ENCODE data around the gene NINL. TPM values are rescaled to one million over a fixed set of nuclear protein-coding genes. Genes with fewer than 3 reads are reported as not detected.

Gene NINL
- total RNA-seq, 4 donors from 2014 or later, result 4.0 to 16.5 (median 7.9) TPM

DNA sequence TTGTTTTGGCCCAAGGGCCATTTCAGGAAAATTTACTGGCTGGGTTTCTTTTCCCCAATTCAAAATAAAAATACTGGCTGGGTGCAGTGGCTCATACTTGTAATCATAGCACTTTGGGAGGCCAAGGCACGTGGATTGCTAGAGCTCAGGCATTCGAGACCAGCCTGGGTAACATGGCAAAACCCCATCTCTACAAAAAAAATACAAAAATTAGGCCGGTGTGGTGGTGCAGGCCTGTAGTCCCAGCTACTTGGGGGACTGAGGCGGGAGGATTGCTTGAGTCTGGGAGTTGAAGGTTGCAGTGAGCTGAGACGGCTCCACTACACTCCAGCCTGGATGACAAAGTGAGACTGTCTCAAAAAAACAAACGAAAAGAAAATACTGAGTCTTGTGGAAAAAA is 60.0 kb downstream of the NINL start:
- TF ChIP-seq, protein P1, sequence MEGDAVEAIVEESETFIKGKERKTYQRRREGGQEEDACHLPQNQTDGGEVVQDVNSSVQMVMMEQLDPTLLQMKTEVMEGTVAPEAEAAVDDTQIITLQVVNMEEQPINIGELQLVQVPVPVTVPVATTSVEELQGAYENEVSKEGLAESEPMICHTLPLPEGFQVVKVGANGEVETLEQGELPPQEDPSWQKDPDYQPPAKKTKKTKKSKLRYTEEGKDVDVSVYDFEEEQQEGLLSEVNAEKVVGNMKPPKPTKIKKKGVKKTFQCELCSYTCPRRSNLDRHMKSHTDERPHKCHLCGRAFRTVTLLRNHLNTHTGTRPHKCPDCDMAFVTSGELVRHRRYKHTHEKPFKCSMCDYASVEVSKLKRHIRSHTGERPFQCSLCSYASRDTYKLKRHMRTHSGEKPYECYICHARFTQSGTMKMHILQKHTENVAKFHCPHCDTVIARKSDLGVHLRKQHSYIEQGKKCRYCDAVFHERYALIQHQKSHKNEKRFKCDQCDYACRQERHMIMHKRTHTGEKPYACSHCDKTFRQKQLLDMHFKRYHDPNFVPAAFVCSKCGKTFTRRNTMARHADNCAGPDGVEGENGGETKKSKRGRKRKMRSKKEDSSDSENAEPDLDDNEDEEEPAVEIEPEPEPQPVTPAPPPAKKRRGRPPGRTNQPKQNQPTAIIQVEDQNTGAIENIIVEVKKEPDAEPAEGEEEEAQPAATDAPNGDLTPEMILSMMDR (IDR thresholded peaks at IDR 0.05), result no peak
- Histone ChIP-seq H3K27ac (no peak overlapping the region), H3K36me3 (no peaks in the 10 kb centered on the region), H3K27me3 (no peaks in the 10 kb centered on the region), H3K9me3 (no peaks in the 10 kb centered on the region), H3K4me1 (no peaks in the 10 kb centered on the region), H3K4me3 (no peak overlapping the region)
- no peak for DNase-seq

DNA sequence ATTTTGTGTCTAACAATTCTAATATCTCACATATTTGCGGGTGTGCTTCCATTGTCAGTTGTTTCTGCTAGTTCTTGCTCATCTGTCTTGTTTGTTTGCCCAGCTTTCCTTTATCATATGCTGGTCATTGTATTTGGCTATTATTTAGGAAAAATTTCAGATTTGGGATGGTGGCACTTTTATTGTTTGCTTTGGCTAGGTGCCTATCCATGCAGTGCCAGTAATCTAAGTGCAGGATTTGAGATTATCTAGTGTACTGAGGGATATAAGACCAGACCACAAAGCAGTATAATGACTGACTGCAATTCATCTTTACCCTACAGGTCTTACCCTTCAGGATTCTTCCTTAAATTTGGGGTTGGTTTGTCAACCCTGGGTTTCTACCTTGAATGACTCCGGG is 63.9 kb downstream of the NINL start:
- H3K27me3 ChIP-seq, result no peaks in the 10 kb centered on the region
- no peak for DNase-seq

DNA sequence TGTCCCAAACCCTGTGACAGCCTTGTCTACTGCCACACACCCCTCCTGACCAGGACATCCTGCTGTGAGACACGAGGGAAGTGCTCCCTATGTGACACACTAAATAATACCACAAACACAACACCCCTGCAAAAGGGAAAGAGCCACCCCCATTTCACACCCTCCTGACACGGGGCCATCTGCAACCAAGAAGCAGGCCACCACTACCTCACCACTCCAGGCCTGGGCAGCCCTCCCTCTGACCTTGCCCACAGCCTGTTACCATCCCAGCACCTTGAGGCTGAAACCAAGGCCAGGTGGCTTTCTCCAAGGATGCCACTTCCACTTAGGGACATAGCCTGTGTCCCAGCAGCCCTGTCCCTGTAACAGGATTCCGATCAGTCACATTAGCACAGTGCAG is 68.2 kb downstream of the NINL start:
- peaks cover 0 to 21% (median 5%) of the 10 kb centered on the region in 4 donors for H3K9me3 ChIP-seq
- TF ChIP-seq, protein P1 (IDR thresholded peaks at IDR 0.05), result no peak
- no peak for TF ChIP-seq POLR2A (IDR thresholded peaks at IDR 0.05)
- H3K4me1 ChIP-seq, result no peaks in the 10 kb centered on the region
- no peaks in the 10 kb centered on the region for H3K27me3 ChIP-seq
- H3K27ac ChIP-seq, result no peak overlapping the region
- no peak for DNase-seq
- peaks cover 0 to 32% (median 0%) of the 10 kb centered on the region in 3 donors for H3K36me3 ChIP-seq
- H3K4me3 ChIP-seq, result no peak overlapping the region

More for the DNA sequence above, 63.9 kb downstream of the NINL start:
- Histone ChIP-seq H3K27ac (no peak overlapping the region), H3K9me3 (no peaks in the 10 kb centered on the region), H3K4me1 (no peaks in the 10 kb centered on the region), H3K4me3 (no peak overlapping the region), H3K36me3 (peaks cover 0 to 8% (median 0%) of the 10 kb centered on the region in 3 donors)
- TF ChIP-seq POLR2A (IDR thresholded peaks at IDR 0.05), result no peak
- TF ChIP-seq, protein P1 (IDR thresholded peaks at IDR 0.05), result no peak

DNA sequence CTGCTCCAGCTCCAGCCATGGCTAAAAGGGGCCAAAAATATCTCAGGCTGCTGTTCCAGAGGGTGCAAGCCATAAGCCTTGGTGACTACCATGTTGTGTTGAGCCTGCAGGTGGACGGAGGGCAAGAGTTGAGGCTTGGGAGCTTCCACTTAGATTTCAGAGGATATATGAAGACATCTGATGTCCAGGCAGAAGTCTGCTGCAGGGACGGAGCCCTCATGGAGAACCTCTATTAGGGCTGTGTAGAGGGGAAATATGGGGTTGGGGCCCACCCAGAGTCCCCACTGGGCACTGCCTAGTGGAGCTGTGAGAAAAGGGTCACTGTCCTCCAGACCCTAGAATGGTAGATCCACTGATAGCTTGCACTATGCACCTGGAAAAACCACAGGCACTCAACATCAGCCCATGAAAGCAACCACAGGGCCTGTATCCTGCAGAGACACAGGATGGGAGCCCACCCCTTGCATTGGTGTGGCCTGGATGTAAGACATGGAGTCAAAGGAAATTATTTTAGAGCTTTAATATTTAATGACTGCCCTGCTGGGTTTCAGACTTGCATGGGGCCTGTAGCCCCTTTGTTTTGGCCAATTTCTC is 70.5 kb downstream of the NINL start:
- peaks cover 0 to 45% (median 0%) of the 10 kb centered on the region in 3 donors for H3K36me3 ChIP-seq
- TF ChIP-seq POLR2A (IDR thresholded peaks at IDR 0.05), result no peak
- TF ChIP-seq, protein P1 (IDR thresholded peaks at IDR 0.05), result no peak
- no peak overlapping the region for H3K4me3 ChIP-seq
- peaks cover 0 to 21% (median 5%) of the 10 kb centered on the region in 4 donors for H3K9me3 ChIP-seq
- H3K27me3 ChIP-seq, result no peaks in the 10 kb centered on the region
- no peaks in the 10 kb centered on the region for H3K4me1 ChIP-seq
- H3K27ac ChIP-seq, result no peak overlapping the region
- DNase-seq, result no peak

DNA sequence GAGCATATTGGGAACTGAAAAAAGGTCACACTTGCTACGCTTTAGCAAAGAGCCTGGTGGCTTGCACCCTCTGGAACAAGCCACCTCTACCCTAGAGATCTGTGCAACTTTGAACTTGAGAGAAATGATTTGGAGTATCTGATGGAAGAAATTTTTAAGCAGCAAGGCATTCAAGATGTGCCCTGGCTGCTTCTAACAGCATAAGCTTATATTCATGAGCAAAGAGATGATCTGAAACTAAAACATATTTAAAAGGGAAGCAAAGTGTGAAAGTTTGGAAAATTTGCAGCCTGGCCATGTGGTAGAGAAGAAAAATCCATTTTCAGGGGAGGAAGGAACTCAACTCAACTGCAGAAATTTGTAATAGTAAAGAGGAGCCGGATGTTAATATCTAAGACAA is 71.1 kb downstream of the NINL start:
- peaks cover 0 to 50% (median 0%) of the 10 kb centered on the region in 3 donors for H3K36me3 ChIP-seq
- no peak overlapping the region for H3K27ac ChIP-seq
- H3K9me3 ChIP-seq, result peaks cover 0 to 21% (median 5%) of the 10 kb centered on the region in 4 donors
- DNase-seq, result no peak
- no peaks in the 10 kb centered on the region for H3K4me1 ChIP-seq
- no peaks in the 10 kb centered on the region for H3K27me3 ChIP-seq
- no peak for TF ChIP-seq POLR2A (IDR thresholded peaks at IDR 0.05)
- TF ChIP-seq, protein P1 (IDR thresholded peaks at IDR 0.05), result no peak
- no peak overlapping the region for H3K4me3 ChIP-seq

Data from Peyer's patch (tissue), 4 donors.